SK-N-SH treated with all-trans-retinoic acid at 6 μM for 48 hours (cell line): ENCODE data around the gene MEF2B.

Source experiments
- OSR1 ChIP-seq: fragments of 250-450 bp; sonication (Bioruptor Pico); IDR thresholded peaks from 2 replicates; pipeline ENCODE4 v1.8.0; 2022; ENCODE audit warnings: moderate library complexity, mild to moderate bottlenecking, inconsistent platforms
- PATZ1 ChIP-seq: fragments of 250-450 bp; sonication (Bioruptor Pico); IDR thresholded peaks from 2 replicates; pipeline ENCODE4 v1.8.0; 2020; ENCODE audit warnings: mild to moderate bottlenecking, moderate library complexity, borderline replicate concordance
- PPARA ChIP-seq: fragments of 250-450 bp; sonication (Bioruptor Pico); IDR thresholded peaks from 2 replicates; pipeline ENCODE4 v1.5.0; 2020; ENCODE audit warnings: mild to moderate bottlenecking, borderline replicate concordance
- RARB ChIP-seq: fragments of 250-450 bp; sonication (Bioruptor Pico); IDR thresholded peaks from 2 replicates; pipeline ENCODE4 v1.8.0; 2021; ENCODE audit warnings: mild to moderate bottlenecking, moderate library complexity
- SNAI2 ChIP-seq: fragments of 250-450 bp; sonication (Bioruptor Pico); IDR thresholded peaks from 2 replicates; pipeline ENCODE4 v1.5.0; 2020; ENCODE audit warnings: mild to moderate bottlenecking, moderate library complexity
- TOX ChIP-seq: fragments of 250-450 bp; sonication (Bioruptor Pico); IDR thresholded peaks from 2 replicates; pipeline ENCODE4 v1.8.0; 2021; ENCODE audit warnings: mild to moderate bottlenecking, moderate library complexity, borderline replicate concordance
- ZNF8 ChIP-seq: fragments of 450-650 bp; formaldehyde crosslinking; IDR thresholded peaks from 2 replicates; pipeline ENCODE4 v1.5.0; 2020; ENCODE audit warnings: mild to moderate bottlenecking, moderate library complexity

GRCh38 chr19:19170873-19171672 lies 1.0 kb upstream of the MEF2B start:
- TF ChIP-seq PATZ1 (CRISPR knock-in tag) (no peak), SNAI2 (no peak), PPARA (no peak), RARB (no peak), ZNF8 (CRISPR knock-in tag) (no peak), TOX (CRISPR knock-in tag) (no peak), OSR1 (no peak)
